Measurements from ENCODE around the gene ISCA2. TPM values are rescaled to one million over a fixed set of nuclear protein-coding genes. Genes with fewer than 3 reads are reported as not detected.

Gene ISCA2
- total and polyA plus RNA-seq, 2 donors, result 34.1 to 35.3 TPM

- H3K27me3 ChIP-seq (ENCODE audit: control insufficient read depth in 2 of 2, insufficient read depth in 1 of 2, low read length in 1 of 2), result no peaks in the 10 kb centered on the region
- no peak overlapping the region for H3K4me3 ChIP-seq (ENCODE audit: low read length in 2 of 2)
- no peaks in the 10 kb centered on the region for H3K36me3 ChIP-seq (ENCODE audit: control insufficient read depth in 2 of 2, insufficient read depth in 2 of 2, low read length in 1 of 2)
- no peak overlapping the region for H3K27ac ChIP-seq (ENCODE audit: low read depth in 1 of 2, low read length in 1 of 2)
- H3K4me1 ChIP-seq (ENCODE audit: control insufficient read depth in 2 of 2, insufficient read depth in 2 of 2, low read length in 2 of 2), result peaks cover 6 to 12% of the 10 kb centered on the region in 2 donors
- H3K9me3 ChIP-seq (ENCODE audit: control insufficient read depth in 2 of 2, insufficient read depth in 1 of 2, low read length in 1 of 2), result no peaks in the 10 kb centered on the region
- WGBS, result 50% methylated on average over 6 of the region's 6 CpGs
- DNase-seq (ENCODE audit: low read depth in 6 of 9, low spot score in 9 of 9), result no peak
Measured at GRCh38 chr14:74518221-74518620, 24.7 kb downstream of the ISCA2 start.

- Histone ChIP-seq H3K27me3 (ENCODE audit: control insufficient read depth in 2 of 2, insufficient read depth in 1 of 2, low read length in 1 of 2) (no peaks in the 10 kb centered on the region), H3K4me3 (ENCODE audit: low read length in 2 of 2) (no peak overlapping the region), H3K27ac (ENCODE audit: low read depth in 1 of 2, low read length in 1 of 2) (no peak overlapping the region), H3K9me3 (ENCODE audit: control insufficient read depth in 2 of 2, insufficient read depth in 1 of 2, low read length in 1 of 2) (no peaks in the 10 kb centered on the region), H3K4me1 (ENCODE audit: control insufficient read depth in 2 of 2, insufficient read depth in 2 of 2, low read length in 2 of 2) (peaks cover 2 to 4% of the 10 kb centered on the region in 2 donors), H3K36me3 (ENCODE audit: control insufficient read depth in 2 of 2, insufficient read depth in 2 of 2, low read length in 1 of 2) (no peaks in the 10 kb centered on the region)
- no peak for DNase-seq (ENCODE audit: low read depth in 6 of 9, low spot score in 9 of 9)
- 96% methylated on average over 6 of the region's 6 CpGs for WGBS
Measured at GRCh38 chr14:74519316-74520074, 25.9 kb downstream of the ISCA2 start.

- no peaks in the 10 kb centered on the region for H3K36me3 ChIP-seq (ENCODE audit: control insufficient read depth in 2 of 2, insufficient read depth in 2 of 2, low read length in 1 of 2)
- 88% methylated on average over 10 of the region's 10 CpGs for WGBS
- H3K4me3 ChIP-seq (ENCODE audit: low read length in 2 of 2), result no peak overlapping the region
- H3K4me1 ChIP-seq (ENCODE audit: control insufficient read depth in 2 of 2, insufficient read depth in 2 of 2, low read length in 2 of 2), result peaks cover 0 to 4% of the 10 kb centered on the region in 2 donors
- DNase-seq (ENCODE audit: low read depth in 6 of 9, low spot score in 9 of 9), result no peak
- no peaks in the 10 kb centered on the region for H3K9me3 ChIP-seq (ENCODE audit: control insufficient read depth in 2 of 2, insufficient read depth in 1 of 2, low read length in 1 of 2)
- H3K27me3 ChIP-seq (ENCODE audit: control insufficient read depth in 2 of 2, insufficient read depth in 1 of 2, low read length in 1 of 2), result no peaks in the 10 kb centered on the region
- H3K27ac ChIP-seq (ENCODE audit: low read depth in 1 of 2, low read length in 1 of 2), result no peak overlapping the region
Measured at GRCh38 chr14:74521756-74522155, 28.2 kb downstream of the ISCA2 start.

GRCh38 chr14:74522740-74523139, 29.2 kb downstream of the ISCA2 start:
- no peak for DNase-seq (ENCODE audit: low read depth in 6 of 9, low spot score in 9 of 9)
- H3K36me3 ChIP-seq (ENCODE audit: control insufficient read depth in 2 of 2, insufficient read depth in 2 of 2, low read length in 1 of 2), result no peaks in the 10 kb centered on the region
- H3K4me3 ChIP-seq (ENCODE audit: low read length in 2 of 2), result no peak overlapping the region
- no peak overlapping the region for H3K27ac ChIP-seq (ENCODE audit: low read depth in 1 of 2, low read length in 1 of 2)
- H3K27me3 ChIP-seq (ENCODE audit: control insufficient read depth in 2 of 2, insufficient read depth in 1 of 2, low read length in 1 of 2), result no peaks in the 10 kb centered on the region
- H3K9me3 ChIP-seq (ENCODE audit: control insufficient read depth in 2 of 2, insufficient read depth in 1 of 2, low read length in 1 of 2), result no peaks in the 10 kb centered on the region
- peaks cover 0 to 4% of the 10 kb centered on the region in 2 donors for H3K4me1 ChIP-seq (ENCODE audit: control insufficient read depth in 2 of 2, insufficient read depth in 2 of 2, low read length in 2 of 2)
- WGBS, result 97% methylated on average over 7 of the region's 7 CpGs

- Histone ChIP-seq H3K27ac (ENCODE audit: low read depth in 1 of 2, low read length in 1 of 2) (no peak overlapping the region), H3K4me3 (ENCODE audit: low read length in 2 of 2) (no peak overlapping the region), H3K4me1 (ENCODE audit: control insufficient read depth in 2 of 2, insufficient read depth in 2 of 2, low read length in 2 of 2) (peaks cover 0 to 4% of the 10 kb centered on the region in 2 donors), H3K36me3 (ENCODE audit: control insufficient read depth in 2 of 2, insufficient read depth in 2 of 2, low read length in 1 of 2) (no peaks in the 10 kb centered on the region), H3K27me3 (ENCODE audit: control insufficient read depth in 2 of 2, insufficient read depth in 1 of 2, low read length in 1 of 2) (no peaks in the 10 kb centered on the region), H3K9me3 (ENCODE audit: control insufficient read depth in 2 of 2, insufficient read depth in 1 of 2, low read length in 1 of 2) (no peaks in the 10 kb centered on the region)
- 95% methylated on average over 14 of the region's 14 CpGs for WGBS
- no peak for DNase-seq (ENCODE audit: low read depth in 6 of 9, low spot score in 9 of 9)
Measured at GRCh38 chr14:74524076-74524811, 30.7 kb downstream of the ISCA2 start.

- peak overlapping the region in 1 of 2 donors; percentile 9 for H3K27ac ChIP-seq (ENCODE audit: low read depth in 1 of 2, low read length in 1 of 2)
Measured at GRCh38 chr14:74524812-74525135, 31.2 kb downstream of the ISCA2 start.

GRCh38 chr14:74525361-74525851, 31.8 kb downstream of the ISCA2 start:
- Histone ChIP-seq H3K36me3 (ENCODE audit: control insufficient read depth in 2 of 2, insufficient read depth in 2 of 2, low read length in 1 of 2) (no peaks in the 10 kb centered on the region), H3K27me3 (ENCODE audit: control insufficient read depth in 2 of 2, insufficient read depth in 1 of 2, low read length in 1 of 2) (no peaks in the 10 kb centered on the region), H3K4me3 (ENCODE audit: low read length in 2 of 2) (no peak overlapping the region), H3K27ac (ENCODE audit: low read depth in 1 of 2, low read length in 1 of 2) (no peak overlapping the region), H3K4me1 (ENCODE audit: control insufficient read depth in 2 of 2, insufficient read depth in 2 of 2, low read length in 2 of 2) (peaks cover 0 to 4% of the 10 kb centered on the region in 2 donors), H3K9me3 (ENCODE audit: control insufficient read depth in 2 of 2, insufficient read depth in 1 of 2, low read length in 1 of 2) (no peaks in the 10 kb centered on the region)
- 34% methylated on average over 4 of the region's 4 CpGs for WGBS
- no peak for DNase-seq (ENCODE audit: low read depth in 6 of 9, low spot score in 9 of 9)

More at GRCh38 chr14:74524812-74525135, 31.2 kb downstream of the ISCA2 start:
- Histone ChIP-seq H3K4me1 (ENCODE audit: control insufficient read depth in 2 of 2, insufficient read depth in 2 of 2, low read length in 2 of 2) (peaks cover 0 to 4% of the 10 kb centered on the region in 2 donors), H3K27me3 (ENCODE audit: control insufficient read depth in 2 of 2, insufficient read depth in 1 of 2, low read length in 1 of 2) (no peaks in the 10 kb centered on the region), H3K36me3 (ENCODE audit: control insufficient read depth in 2 of 2, insufficient read depth in 2 of 2, low read length in 1 of 2) (no peaks in the 10 kb centered on the region), H3K9me3 (ENCODE audit: control insufficient read depth in 2 of 2, insufficient read depth in 1 of 2, low read length in 1 of 2) (no peaks in the 10 kb centered on the region), H3K4me3 (ENCODE audit: low read length in 2 of 2) (no peak overlapping the region)
- DNase-seq (ENCODE audit: low read depth in 6 of 9, low spot score in 9 of 9), result no peak

- no peak for DNase-seq (ENCODE audit: low read depth in 6 of 9, low spot score in 9 of 9)
Measured at GRCh38 chr14:74526854-74527585, 33.5 kb downstream of the ISCA2 start.

More at GRCh38 chr14:74526854-74527585, 33.5 kb downstream of the ISCA2 start:
- 91% methylated on average over 10 of the region's 10 CpGs for WGBS
- H3K9me3 ChIP-seq (ENCODE audit: control insufficient read depth in 2 of 2, insufficient read depth in 1 of 2, low read length in 1 of 2), result no peaks in the 10 kb centered on the region
- H3K4me1 ChIP-seq (ENCODE audit: control insufficient read depth in 2 of 2, insufficient read depth in 2 of 2, low read length in 2 of 2), result peaks cover 0 to 6% of the 10 kb centered on the region in 2 donors
- no peaks in the 10 kb centered on the region for H3K36me3 ChIP-seq (ENCODE audit: control insufficient read depth in 2 of 2, insufficient read depth in 2 of 2, low read length in 1 of 2)
- no peaks in the 10 kb centered on the region for H3K27me3 ChIP-seq (ENCODE audit: control insufficient read depth in 2 of 2, insufficient read depth in 1 of 2, low read length in 1 of 2)
- H3K4me3 ChIP-seq (ENCODE audit: low read length in 2 of 2), result no peak overlapping the region
- no peak overlapping the region for H3K27ac ChIP-seq (ENCODE audit: low read depth in 1 of 2, low read length in 1 of 2)
